Spinal cord (tissue), 10 donors: ENCODE measurements around the gene SAFB. TPM values are rescaled to one million over a fixed set of nuclear protein-coding genes. Genes with fewer than 3 reads are reported as not detected.

Experiments
- DNase-seq, 6 donors: peaks; one replicate each; pipeline versions ENCODE4 v3.0.0 to v3.0.0-alpha.2; 2013 to 2015; ENCODE audit warnings: low spot score in 6 of 6, low read depth in 4 of 6
- H3K27ac ChIP-seq: one replicate; pipeline ENCODE4 v1.5.1; 2013; ENCODE audit warnings: low read depth, low read length, control low read depth
- H3K27me3 ChIP-seq: one replicate; pipeline ENCODE4 v1.6.1; 2013; ENCODE audit warnings: low read length; ENCODE audit not compliant: control insufficient read depth, insufficient read depth
- H3K36me3 ChIP-seq: one replicate; pipeline ENCODE4 v1.6.1; 2013; ENCODE audit warnings: low read length; ENCODE audit not compliant: control insufficient read depth, insufficient read depth
- H3K4me1 ChIP-seq: one replicate; pipeline ENCODE4 v1.6.1; 2013; ENCODE audit warnings: low read length; ENCODE audit not compliant: control insufficient read depth, insufficient read depth
- H3K4me3 ChIP-seq: one replicate; pipeline ENCODE4 v1.5.1; 2013; ENCODE audit warnings: low read depth, low read length, control low read depth
- H3K9me3 ChIP-seq: one replicate; pipeline ENCODE4 v1.6.1; 2013; ENCODE audit warnings: low read length; ENCODE audit not compliant: control insufficient read depth, insufficient read depth
- WGBS: methylation state at CpG from one replicate; pipeline ENCODE4 v1.1.5; 2013; ENCODE audit warnings: missing lambda C conversion rate; ENCODE audit not compliant: insufficient coverage; 5-methylcytosine and 5-hydroxymethylcytosine counted together
- polyA plus RNA-seq, 2 donors: library from polyadenylated mRNA; unstranded; fragments of 120-200 nt; gene quantifications; one replicate each; pipeline ENCODE4 v1.2.1, GENCODE V29; 2013; ENCODE audit not compliant: insufficient read length in 2 of 2
- total RNA-seq, 2 donors: library from RNA; depleted of rRNA in 1 of 2; stranded (reverse); fragments of 120-200 nt in 1 of 2; fragments of >200 nt in 1 of 2; gene quantifications; one replicate each; pipeline versions ENCODE4 v1.2.3 to v1.2.4, GENCODE V29; 2013 to 2014
- donor health status: healthy.

Gene SAFB
- total and polyA plus RNA-seq, 4 donors, result 46.2 to 162 (median 99.0) TPM

DNA sequence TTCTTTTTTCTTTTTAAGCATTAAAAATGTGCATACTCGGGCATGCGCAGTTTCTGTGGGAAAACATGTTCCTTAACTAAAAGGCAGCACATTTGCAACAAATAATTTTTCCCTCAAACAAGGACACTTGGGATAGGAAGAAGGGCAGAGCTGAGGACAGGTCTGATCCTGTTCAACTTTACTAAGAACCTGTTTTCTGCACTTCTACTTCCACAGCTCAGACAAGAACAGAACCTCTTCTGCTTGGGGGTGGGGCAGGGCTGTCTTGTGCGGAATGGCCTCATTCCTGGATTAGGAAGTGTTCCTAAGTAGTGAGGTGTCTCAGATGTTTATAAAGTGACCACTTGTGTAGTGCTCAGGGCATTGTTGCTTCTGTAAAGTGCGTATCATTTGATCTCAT is 18.3 kb downstream of the SAFB start:
- Histone ChIP-seq H3K27ac (no peak overlapping the region), H3K4me3 (no peak overlapping the region), H3K4me1 (no peaks in the 10 kb centered on the region), H3K36me3 (peaks cover 33% of the 10 kb centered on the region), H3K27me3 (no peaks in the 10 kb centered on the region), H3K9me3 (no peaks in the 10 kb centered on the region)
- 100% methylated on average over 2 of the region's 4 CpGs for WGBS
- no peak for DNase-seq

GRCh38 chr19:5642204-5642603 is 19.3 kb downstream of the SAFB start:
- no peaks in the 10 kb centered on the region for H3K4me1 ChIP-seq
- 100% methylated on average over 2 of the region's 2 CpGs for WGBS
- no peak overlapping the region for H3K27ac ChIP-seq
- H3K36me3 ChIP-seq, result peaks cover 41% of the 10 kb centered on the region
- no peak for DNase-seq
- H3K27me3 ChIP-seq, result no peaks in the 10 kb centered on the region
- no peak overlapping the region for H3K4me3 ChIP-seq
- H3K9me3 ChIP-seq, result no peaks in the 10 kb centered on the region

GRCh38 chr19:5643060-5643459 is 20.2 kb downstream of the SAFB start:
- Histone ChIP-seq H3K36me3 (peaks cover 43% of the 10 kb centered on the region), H3K4me1 (no peaks in the 10 kb centered on the region), H3K4me3 (no peak overlapping the region), H3K27me3 (no peaks in the 10 kb centered on the region), H3K9me3 (no peaks in the 10 kb centered on the region), H3K27ac (no peak overlapping the region)
- no peak for DNase-seq
- no CpG with 5 or more reads among the region's 4 CpGs for WGBS

GRCh38 chr19:5644037-5644436 is 21.2 kb downstream of the SAFB start:
- H3K27me3 ChIP-seq, result no peaks in the 10 kb centered on the region
- H3K4me1 ChIP-seq, result no peaks in the 10 kb centered on the region
- no peak overlapping the region for H3K27ac ChIP-seq
- WGBS, result no CpG with 5 or more reads among the region's 2 CpGs
- H3K4me3 ChIP-seq, result no peak overlapping the region
- no peak for DNase-seq
- no peaks in the 10 kb centered on the region for H3K9me3 ChIP-seq
- H3K36me3 ChIP-seq, result peaks cover 47% of the 10 kb centered on the region

DNA sequence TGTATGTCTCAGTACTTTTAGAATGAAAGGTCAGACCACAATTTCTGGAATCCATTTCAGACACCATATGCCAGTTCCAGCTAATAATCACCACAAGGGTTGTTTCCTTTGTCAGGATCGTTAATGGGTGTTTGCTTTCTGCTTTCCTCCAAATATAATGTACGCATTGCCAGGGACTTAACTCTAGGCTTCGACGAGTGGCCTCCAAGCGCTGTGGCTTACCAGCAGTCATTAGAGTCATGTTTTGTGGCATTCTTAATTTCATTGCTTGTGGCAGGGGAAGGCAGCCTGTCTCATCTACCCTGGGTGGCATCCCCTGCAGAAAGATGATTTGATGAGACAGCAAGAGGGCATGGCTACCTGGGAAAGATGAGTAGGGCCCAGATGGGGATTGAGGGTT is 22.5 kb downstream of the SAFB start:
- no peak for DNase-seq
- Histone ChIP-seq H3K9me3 (no peaks in the 10 kb centered on the region), H3K4me1 (no peaks in the 10 kb centered on the region), H3K27me3 (no peaks in the 10 kb centered on the region), H3K36me3 (peaks cover 50% of the 10 kb centered on the region), H3K4me3 (no peak overlapping the region), H3K27ac (no peak overlapping the region)
- WGBS, result 92% methylated on average over 5 of the region's 5 CpGs

GRCh38 chr19:5646703-5647102 is 23.8 kb downstream of the SAFB start:
- no peak overlapping the region for H3K27ac ChIP-seq
- H3K4me3 ChIP-seq, result no peak overlapping the region
- H3K4me1 ChIP-seq, result no peaks in the 10 kb centered on the region
- 98% methylated on average over 4 of the region's 4 CpGs for WGBS
- DNase-seq, result no peak
- H3K9me3 ChIP-seq, result no peaks in the 10 kb centered on the region
- H3K27me3 ChIP-seq, result no peaks in the 10 kb centered on the region
- peaks cover 59% of the 10 kb centered on the region for H3K36me3 ChIP-seq

GRCh38 chr19:5648464-5648863 is 25.6 kb downstream of the SAFB start:
- Histone ChIP-seq H3K36me3 (peaks cover 69% of the 10 kb centered on the region), H3K9me3 (no peaks in the 10 kb centered on the region), H3K27me3 (no peaks in the 10 kb centered on the region), H3K27ac (no peak overlapping the region), H3K4me1 (no peaks in the 10 kb centered on the region), H3K4me3 (no peak overlapping the region)
- 100% methylated on average over 3 of the region's 11 CpGs for WGBS
- DNase-seq, result no peak

DNA sequence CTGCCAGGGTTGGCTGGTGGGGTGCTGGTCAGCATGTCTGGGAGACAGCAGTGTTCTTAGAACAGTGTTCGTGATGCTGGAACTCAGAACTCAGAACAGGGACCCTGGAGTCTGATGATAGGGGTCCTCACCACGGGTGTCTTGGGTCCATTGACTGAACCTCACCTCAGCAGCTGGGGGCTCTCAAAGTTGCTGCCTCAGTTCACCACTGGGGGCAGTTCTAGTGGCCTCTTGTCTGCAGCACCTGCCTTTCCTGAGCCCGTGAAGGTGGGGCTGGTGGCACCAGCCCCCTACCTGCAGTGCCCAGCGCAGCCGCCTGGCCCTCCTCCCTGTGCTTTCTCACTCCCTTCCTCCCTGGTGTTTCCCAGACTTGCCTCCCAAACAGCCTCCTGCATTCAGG is 28.5 kb downstream of the SAFB start:
- H3K4me3 ChIP-seq, result no peak overlapping the region
- WGBS, result 91% methylated on average over 5 of the region's 5 CpGs
- peaks cover 77% of the 10 kb centered on the region for H3K36me3 ChIP-seq
- no peaks in the 10 kb centered on the region for H3K4me1 ChIP-seq
- H3K27me3 ChIP-seq, result no peaks in the 10 kb centered on the region
- no peak for DNase-seq
- no peak overlapping the region for H3K27ac ChIP-seq
- no peaks in the 10 kb centered on the region for H3K9me3 ChIP-seq

DNA sequence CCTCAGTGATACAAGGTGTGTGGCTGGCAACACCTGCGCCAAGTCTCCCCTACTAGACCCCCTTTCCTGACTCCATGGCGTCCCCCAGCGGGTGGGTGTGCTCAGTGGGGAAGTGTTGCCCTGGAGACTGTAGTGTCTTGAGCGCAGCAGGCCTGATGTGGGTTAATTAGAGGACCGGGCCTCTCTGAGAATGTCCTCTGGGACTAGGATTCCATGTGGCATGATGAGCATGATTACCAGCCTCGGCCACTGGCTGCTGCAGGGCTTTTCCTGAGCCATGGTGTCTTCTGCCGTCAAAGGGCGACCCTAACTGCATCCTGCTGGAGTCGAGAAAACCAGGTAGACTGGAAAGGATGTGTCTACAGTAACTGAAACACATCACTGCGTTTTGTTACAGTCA is 29.4 kb downstream of the SAFB start:
- 83% methylated on average over 8 of the region's 10 CpGs for WGBS
- Histone ChIP-seq H3K36me3 (peaks cover 77% of the 10 kb centered on the region), H3K27ac (no peak overlapping the region)

GRCh38 chr19:5654931-5655330 is 32.0 kb downstream of the SAFB start:
- Histone ChIP-seq H3K36me3 (peaks cover 95% of the 10 kb centered on the region), H3K27ac (no peak overlapping the region), H3K4me3 (no peak overlapping the region), H3K27me3 (no peaks in the 10 kb centered on the region), H3K4me1 (no peaks in the 10 kb centered on the region), H3K9me3 (no peaks in the 10 kb centered on the region)
- WGBS, result 95% methylated on average over 3 of the region's 5 CpGs
- no peak for DNase-seq

More for the DNA sequence above, 29.4 kb downstream of the SAFB start:
- Histone ChIP-seq H3K27me3 (no peaks in the 10 kb centered on the region), H3K4me3 (no peak overlapping the region), H3K9me3 (no peaks in the 10 kb centered on the region), H3K4me1 (no peaks in the 10 kb centered on the region)
- DNase-seq, result no peak
